ENCODE measurements around the gene HOXC5.

DNA sequence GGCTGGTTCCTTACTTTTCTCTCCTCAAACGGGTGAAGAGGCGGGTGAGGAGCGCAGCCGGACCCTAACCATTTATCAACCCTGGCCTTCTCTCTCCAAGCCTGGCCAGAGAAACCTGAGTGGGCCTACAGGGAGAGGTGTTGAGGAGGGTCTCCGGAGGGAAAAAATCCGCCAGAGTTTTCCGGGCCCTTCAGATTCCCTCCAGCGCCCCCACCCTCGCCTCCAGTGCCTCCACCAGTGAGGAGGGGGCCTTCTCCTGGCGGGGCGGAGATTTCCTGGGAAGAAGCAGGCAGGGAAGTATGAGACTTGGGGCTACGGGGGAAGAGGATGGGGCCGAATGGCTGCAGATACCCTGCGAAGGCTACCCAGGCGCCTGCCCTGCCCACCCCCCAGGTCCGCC is 1.4 kb upstream of the HOXC5 start:
- TF ChIP-seq POLR2A (IDR thresholded peaks at IDR 0.05): no peak
- TF ChIP-seq, protein P1, sequence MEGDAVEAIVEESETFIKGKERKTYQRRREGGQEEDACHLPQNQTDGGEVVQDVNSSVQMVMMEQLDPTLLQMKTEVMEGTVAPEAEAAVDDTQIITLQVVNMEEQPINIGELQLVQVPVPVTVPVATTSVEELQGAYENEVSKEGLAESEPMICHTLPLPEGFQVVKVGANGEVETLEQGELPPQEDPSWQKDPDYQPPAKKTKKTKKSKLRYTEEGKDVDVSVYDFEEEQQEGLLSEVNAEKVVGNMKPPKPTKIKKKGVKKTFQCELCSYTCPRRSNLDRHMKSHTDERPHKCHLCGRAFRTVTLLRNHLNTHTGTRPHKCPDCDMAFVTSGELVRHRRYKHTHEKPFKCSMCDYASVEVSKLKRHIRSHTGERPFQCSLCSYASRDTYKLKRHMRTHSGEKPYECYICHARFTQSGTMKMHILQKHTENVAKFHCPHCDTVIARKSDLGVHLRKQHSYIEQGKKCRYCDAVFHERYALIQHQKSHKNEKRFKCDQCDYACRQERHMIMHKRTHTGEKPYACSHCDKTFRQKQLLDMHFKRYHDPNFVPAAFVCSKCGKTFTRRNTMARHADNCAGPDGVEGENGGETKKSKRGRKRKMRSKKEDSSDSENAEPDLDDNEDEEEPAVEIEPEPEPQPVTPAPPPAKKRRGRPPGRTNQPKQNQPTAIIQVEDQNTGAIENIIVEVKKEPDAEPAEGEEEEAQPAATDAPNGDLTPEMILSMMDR (IDR thresholded peaks at IDR 0.05): no peak
